Fibroblast of mammary gland (primary cell): Measurements from ENCODE around the gene DNAAF1.
A peak's percentile ranks its signal among the peaks of the same experiment; 100 is the strongest.
"Not testable (repeated sequence)": the region's sequence is repeated elsewhere in the genome, so short reads cannot be mapped to it uniquely, and the experiment has no call there.

ENCODE experiments used
- DNase-seq: peaks from one replicate; pipeline ENCODE4 v3.0.0-alpha.2; 2010; ENCODE audit warnings: low read depth
- H3K4me3 ChIP-seq: 2 replicates; pipeline ENCODE4 v1.5.1; 2011; ENCODE audit warnings: low read depth, mild to moderate bottlenecking, low read length, moderate library complexity; ENCODE audit not compliant: control insufficient read depth
- CTCF ChIP-seq: conservative IDR thresholded peaks from 2 replicates; pipeline ENCODE4 v1.5.1; 2011; ENCODE audit warnings: low read depth, low read length, inconsistent platforms; ENCODE audit not compliant: control insufficient read depth, insufficient read depth

DNAAF1 gene

GRCh38 chr16:84115919-84116719 is 29.0 kb upstream of the DNAAF1 start:
- no peak for TF ChIP-seq CTCF
- peak; percentile 30 for DNase-seq
- H3K4me3 ChIP-seq, result peak overlapping the region; percentile 76

- H3K4me3 ChIP-seq, result peak within 1 kb of the TSS; percentile 76
- TF ChIP-seq CTCF, result no peak
- peak; percentile 96 for DNase-seq
These were observed 28.2 kb upstream of the DNAAF1 start, which contains the start of gene MBTPS1 for GRCh38 chr16:84116720-84117493. Gene MBTPS1 (minus strand): TSS chr16:84116942. CDS start chr16:84101783, 15,159 bp downstream.

GRCh38 chr16:84117494-84117843 is 27.6 kb upstream of the DNAAF1 start:
- peak; percentile 49 for DNase-seq
- H3K4me3 ChIP-seq, result peak overlapping the region; percentile 76
- no peak for TF ChIP-seq CTCF

GRCh38 chr16:84118315-84118714 is 26.8 kb upstream of the DNAAF1 start:
- not testable (repeated sequence) for H3K4me3 ChIP-seq, DNase-seq

- TF ChIP-seq CTCF, result no peak
- DNase-seq, result no peak
- no peak overlapping the region for H3K4me3 ChIP-seq
These were observed 25.7 kb upstream of the DNAAF1 start for GRCh38 chr16:84119368-84119767.

DNA sequence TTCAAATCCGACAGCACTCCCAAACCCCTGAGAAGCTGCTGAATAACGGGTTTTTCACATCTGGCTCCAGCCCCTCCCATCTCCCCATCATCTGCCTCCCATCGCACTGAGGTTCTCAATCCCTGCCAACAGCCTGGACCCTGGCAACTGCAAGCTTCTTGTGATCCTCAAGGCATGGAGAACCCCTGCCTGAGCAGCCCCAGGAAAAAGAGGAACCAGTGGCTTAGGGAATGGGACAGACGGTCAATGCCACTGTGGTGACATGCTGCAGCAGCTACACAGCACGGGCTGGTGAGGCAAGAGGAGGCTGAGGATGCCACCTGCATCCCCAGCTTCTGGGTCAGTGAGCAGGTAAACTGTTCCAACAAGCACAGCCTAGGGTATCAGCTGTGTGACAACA is 25.1 kb upstream of the DNAAF1 start:
- no peak for DNase-seq
- no peak for TF ChIP-seq CTCF
- no peak overlapping the region for H3K4me3 ChIP-seq

DNA sequence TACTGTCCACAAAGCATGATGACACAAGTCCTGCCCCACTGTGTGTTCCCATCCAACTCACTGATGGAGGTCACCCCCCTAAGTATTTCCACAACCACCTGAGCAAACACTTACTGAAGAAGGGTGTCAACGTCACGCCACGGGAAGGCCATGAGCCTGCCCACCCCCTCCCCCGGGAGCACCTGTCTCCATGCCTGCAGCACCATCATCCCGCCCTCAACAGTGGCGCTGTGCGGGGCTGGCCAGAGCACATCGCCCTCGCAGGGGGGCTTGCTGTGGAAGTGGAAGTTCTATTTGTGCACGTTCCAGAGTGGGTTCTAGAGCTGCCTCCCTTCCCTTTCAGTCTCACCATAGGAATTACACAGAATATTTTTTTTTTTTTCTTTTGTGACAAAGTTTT is 24.1 kb upstream of the DNAAF1 start:
- no peak overlapping the region for H3K4me3 ChIP-seq
- DNase-seq, result no peak
- no peak for TF ChIP-seq CTCF
